Epithelial cell of proximal tubule (primary cell): ENCODE results near the gene MAP4K2. TPM values are rescaled to one million over a fixed set of nuclear protein-coding genes. Genes with fewer than 3 reads are reported as not detected.
"Not testable (repeated sequence)": the region's sequence is repeated elsewhere in the genome, so short reads cannot be mapped to it uniquely, and the experiment has no call there.

Source experiments
- DNase-seq: peaks from one replicate; pipeline ENCODE4 v3.0.0-alpha.2; 2011; ENCODE audit warnings: low read depth
- H3K4me3 ChIP-seq: 2 replicates; pipeline ENCODE4 v1.5.1; 2011; ENCODE audit warnings: low read depth, mild to moderate bottlenecking, low read length
- total RNA-seq: library from RNA; depleted of rRNA; stranded (reverse); fragments of >200 nt; gene quantifications from 2 replicates; pipeline ENCODE4 v1.2.3, GENCODE V29; 2015
- TF ChIP-seq, protein P1 (sequence below): conservative IDR thresholded peaks from 2 replicates; pipeline ENCODE4 v1.5.1; 2012; ENCODE audit warnings: low read depth, mild to moderate bottlenecking, low read length

MAP4K2 gene
- total RNA-seq, 1 donor from 2014 or later = 52.4 TPM

DNA sequence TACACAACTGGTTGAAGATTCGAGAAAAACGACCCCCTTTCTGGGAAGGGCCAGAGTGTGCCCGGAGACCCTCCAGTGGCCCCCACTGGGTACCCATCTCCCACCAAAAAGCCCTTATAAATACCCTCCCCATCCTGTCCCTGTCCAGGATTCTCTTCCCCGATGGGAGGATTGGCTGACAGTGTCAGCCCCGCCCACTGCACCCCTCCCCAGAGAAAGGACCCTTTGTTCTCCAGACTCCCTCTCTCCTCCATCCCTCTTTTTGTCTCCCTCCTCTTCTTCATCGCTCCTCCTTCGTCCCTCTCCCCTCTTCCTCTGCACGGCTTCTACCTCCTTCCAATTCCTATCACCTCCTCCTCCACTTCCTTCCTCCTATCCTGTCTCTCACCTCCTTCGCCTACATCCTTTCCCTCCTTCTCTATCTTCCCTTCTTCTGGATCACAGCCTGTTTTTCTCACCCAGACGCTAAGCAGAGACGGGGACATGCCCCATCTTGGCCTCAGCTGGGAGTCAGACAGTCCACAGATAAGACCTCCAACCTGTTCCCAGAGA is 20.6 kb upstream of the MAP4K2 start:
- TF ChIP-seq, protein P1, sequence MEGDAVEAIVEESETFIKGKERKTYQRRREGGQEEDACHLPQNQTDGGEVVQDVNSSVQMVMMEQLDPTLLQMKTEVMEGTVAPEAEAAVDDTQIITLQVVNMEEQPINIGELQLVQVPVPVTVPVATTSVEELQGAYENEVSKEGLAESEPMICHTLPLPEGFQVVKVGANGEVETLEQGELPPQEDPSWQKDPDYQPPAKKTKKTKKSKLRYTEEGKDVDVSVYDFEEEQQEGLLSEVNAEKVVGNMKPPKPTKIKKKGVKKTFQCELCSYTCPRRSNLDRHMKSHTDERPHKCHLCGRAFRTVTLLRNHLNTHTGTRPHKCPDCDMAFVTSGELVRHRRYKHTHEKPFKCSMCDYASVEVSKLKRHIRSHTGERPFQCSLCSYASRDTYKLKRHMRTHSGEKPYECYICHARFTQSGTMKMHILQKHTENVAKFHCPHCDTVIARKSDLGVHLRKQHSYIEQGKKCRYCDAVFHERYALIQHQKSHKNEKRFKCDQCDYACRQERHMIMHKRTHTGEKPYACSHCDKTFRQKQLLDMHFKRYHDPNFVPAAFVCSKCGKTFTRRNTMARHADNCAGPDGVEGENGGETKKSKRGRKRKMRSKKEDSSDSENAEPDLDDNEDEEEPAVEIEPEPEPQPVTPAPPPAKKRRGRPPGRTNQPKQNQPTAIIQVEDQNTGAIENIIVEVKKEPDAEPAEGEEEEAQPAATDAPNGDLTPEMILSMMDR = no peak
- no peak overlapping the region for H3K4me3 ChIP-seq
- no peak for DNase-seq

DNA sequence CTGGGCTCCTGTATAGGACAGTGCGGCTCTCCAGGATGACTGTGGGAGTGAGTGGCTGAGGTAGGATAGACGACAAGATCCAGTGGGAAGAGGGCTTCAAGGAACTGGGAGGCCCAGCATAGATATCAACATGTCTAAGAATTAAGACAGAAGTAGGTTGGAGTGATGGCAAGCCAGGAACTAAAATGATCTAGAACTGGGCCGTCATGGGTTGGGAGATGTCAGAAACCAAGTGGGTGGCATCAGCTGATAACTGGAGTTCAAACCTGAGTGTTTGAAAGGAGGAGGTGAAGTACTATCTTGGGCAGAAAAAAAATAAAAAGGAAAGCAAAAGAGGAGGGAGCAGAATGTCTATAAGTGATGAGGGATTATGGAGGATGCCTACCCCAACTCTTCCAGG is 14.5 kb upstream of the MAP4K2 start:
- TF ChIP-seq, protein P1 = no peak
- no peak for DNase-seq
- H3K4me3 ChIP-seq = no peak overlapping the region

DNA sequence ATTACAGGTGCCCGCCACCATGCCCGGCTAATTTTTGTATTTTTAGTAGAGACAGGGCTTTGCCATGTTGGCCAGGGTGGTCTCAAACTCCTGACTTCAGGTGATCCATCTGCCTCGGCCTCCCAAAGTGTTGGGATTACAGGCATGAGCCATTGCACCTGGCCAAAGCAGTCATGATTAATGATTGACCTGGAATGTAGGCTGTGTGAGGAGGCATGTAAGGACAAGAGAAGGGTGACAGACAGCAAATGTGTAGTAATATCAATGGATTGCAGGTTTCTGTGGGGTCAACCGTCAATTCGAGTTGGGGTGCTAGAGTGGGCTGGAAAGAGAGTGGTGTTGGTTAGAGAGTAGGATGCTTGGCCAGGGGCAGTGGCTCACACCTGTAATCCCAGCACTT is 12.4 kb upstream of the MAP4K2 start:
- not testable (repeated sequence) for DNase-seq, H3K4me3 ChIP-seq

DNA sequence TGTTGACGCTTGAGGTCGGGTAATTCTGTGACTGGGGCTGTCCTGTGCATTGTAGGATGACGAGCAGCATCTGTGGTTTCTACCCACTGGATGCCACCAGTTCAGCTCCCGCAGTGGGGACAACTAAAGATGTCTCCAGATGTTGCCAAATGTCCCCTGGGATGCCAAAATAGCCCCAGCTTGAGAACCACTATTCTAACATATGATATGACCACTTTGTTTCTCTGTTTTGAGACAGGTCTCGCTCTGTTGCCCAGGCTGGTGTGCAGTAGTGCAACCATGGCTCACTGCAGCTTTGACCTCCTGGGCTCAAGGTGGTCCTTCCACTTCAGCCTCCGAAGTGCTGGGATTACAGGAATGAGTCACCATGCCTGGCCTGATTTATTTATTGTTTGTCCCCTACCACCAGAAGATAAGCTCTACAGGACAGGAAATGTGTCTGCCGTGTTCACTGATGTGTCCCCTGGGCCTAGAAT is 11.7 kb upstream of the MAP4K2 start:
- H3K4me3 ChIP-seq = no peak overlapping the region
- TF ChIP-seq, protein P1 = no peak
- no peak for DNase-seq

DNA sequence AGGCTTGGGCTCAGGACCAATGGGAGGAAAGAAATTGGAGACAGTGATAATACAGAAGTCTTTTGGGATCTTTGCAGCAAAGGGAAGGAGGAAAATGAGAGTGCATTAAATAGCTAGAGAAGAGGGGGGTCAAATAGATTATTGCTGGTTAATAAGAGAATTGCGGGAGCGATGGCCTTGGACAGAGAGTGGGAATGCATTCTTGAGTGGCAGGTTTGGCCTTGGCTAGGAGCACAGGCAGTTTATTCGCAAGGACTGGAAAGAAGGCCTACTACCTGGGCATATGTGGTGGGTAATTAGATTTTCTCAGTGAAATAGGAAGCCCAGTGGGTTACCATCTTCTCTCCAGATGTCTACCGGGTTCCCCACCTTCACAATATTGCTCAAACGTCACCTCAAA is 10.8 kb upstream of the MAP4K2 start:
- TF ChIP-seq, protein P1 = no peak
- H3K4me3 ChIP-seq = no peak overlapping the region
- DNase-seq = no peak

DNA sequence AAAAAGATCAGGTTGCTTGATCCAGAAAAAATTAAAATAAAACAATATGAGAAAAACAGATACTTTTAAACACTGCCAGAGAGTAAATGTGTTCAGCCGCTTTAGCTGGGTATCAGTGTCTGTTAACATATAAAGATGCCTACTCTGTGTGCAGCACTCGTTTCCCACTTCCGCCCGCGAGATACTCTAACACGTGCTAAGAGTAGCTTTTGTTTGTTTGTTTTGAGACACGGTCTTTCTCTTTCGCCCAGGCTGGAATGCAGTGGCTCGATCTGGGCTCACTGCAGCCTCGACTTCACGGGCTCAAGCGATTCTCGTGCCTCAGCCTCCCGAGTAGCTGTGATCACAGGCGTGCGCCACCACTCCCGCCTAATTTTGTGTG is 7.9 kb upstream of the MAP4K2 start:
- DNase-seq = no peak
- H3K4me3 ChIP-seq = peak overlapping the region; percentile 97
- TF ChIP-seq, protein P1 = no peak

DNA sequence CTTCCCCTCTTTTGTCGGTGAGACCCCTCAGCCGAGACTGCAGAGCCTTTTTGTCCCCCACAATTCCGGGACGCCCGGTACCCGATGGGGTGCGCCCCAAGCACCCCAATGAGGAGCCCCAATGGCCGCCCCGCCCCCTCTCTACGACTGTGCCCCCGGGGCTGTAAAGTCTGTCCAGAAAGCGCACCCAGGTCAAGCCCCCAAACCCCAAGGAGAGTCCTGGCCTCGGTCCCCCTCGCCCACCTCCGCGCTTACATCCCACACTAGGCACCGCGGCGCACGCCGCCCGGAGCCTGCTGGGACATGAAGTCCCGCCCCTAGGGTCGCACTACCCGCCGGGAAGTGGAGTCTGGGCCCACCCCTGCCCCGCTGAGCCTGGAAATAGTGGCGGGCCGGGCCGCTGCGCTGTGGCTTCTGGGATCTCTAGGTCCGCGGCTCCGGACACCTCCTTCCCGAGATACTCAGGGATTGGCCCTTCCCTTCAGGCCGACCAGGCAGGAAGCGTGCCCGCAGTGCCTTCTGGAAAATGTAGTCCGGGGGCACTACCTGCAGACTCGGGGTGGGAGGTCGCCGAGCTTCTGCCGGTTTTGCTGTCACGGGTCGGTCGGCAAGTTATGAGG is 7.4 kb upstream of the MAP4K2 start, which contains the start of gene MEN1:
Gene MEN1 (minus strand): TSS at position 281 of the 620 bp plus-strand sequence. CDS start 442 bp downstream, outside the sequence.
- TF ChIP-seq, protein P1 = no peak
- DNase-seq = peak; percentile 52
- H3K4me3 ChIP-seq = peak within 1 kb of the TSS; percentile 97
